DMS 273 treated with DMSO at 0.1 percent for 48 hours (cell line): Measurements from ENCODE around the gene FAM222A.
"Not testable (repeated sequence)": the region's sequence is repeated elsewhere in the genome, so short reads cannot be mapped to it uniquely, and the experiment has no call there.

Source experiments
- DNase-seq: peaks from one replicate; lab custom pipeline; 2025; lab: John Stamatoyannopoulos, UW

FAM222A gene

GRCh38 chr12:109693653-109694600 is 19.7 kb upstream of the FAM222A start:
- no peak for DNase-seq

GRCh38 chr12:109694629-109695028 is 19.0 kb upstream of the FAM222A start:
- DNase-seq = not testable (repeated sequence)

GRCh38 chr12:109695416-109695815 is 18.2 kb upstream of the FAM222A start:
- DNase-seq = no peak

DNA sequence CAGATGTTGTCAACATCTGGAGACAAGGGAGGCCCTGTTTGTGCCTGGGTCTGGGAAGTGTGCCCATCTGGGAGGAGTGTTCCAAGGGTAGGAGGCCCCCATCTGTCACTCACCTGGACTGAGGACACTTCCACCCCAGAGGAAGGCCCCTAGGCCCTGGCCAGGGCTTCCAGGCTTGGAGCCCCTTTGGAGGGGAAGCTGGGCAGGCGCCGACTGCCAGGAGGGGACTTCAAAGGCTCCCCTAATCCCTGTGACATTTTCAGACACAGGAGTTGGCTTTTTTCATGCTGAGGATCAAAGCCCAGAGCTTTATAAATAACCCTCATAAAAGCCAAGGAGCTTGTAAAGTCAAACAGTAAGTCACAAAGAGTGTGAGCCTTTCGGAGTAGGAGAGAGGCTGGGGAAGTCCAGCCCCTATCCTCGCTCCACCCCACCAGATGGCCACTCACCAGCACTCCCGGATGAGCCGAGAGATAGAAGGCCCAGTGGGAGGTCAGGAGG is 17.6 kb upstream of the FAM222A start:
- peak; percentile 45 for DNase-seq

DNA sequence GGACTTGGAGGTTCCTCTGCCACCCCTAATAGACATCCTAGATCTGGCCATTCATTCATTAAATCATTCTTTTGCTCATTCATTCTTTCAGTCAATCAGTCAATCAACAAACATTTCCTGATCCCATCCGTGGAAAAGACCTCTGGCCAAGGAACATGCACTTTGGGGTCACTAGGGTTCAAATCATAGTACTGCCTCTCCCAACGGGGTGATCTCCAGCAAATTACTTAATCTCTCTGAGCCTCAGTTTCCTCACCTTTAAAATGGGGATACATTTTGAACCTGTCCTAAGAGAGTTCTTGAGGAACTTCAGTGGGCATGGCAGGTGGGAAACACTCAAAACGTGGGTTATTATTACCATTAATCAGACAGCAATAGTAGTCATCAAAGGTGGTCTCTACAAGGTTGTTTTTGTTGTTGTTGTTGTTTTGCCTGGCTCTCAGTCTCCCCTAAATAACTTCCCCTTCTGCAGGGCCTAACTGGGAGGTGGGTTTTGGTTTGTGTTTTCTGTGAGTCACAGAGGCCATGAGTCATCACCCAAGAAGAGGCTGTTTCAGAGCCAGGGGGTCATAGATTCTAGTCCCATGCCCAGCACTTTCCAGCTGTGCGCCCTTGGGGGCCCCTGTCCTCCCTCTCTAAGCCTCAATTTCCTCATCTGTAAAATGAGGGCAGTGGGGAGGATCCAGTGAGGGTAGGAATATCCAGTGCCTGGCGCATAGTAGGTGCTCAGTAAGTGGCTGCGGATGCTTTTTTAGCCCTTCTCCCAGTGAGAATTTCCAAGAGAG is 16.9 kb upstream of the FAM222A start:
- no peak for DNase-seq

DNA sequence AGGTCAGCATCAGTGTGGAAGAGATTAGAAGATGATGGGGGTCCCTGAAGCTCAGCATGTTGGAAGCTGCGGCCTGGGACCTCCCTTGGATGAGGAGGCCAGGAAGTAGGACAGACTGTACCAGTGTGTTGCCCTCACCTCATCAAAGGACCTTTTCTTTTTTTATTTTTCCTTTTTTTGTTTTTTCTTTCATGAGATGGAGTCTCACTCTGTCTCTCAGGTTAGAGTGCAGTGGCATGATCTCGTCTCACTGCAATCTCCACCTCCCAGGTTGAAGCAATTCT is 16.4 kb upstream of the FAM222A start:
- DNase-seq = no peak

DNA sequence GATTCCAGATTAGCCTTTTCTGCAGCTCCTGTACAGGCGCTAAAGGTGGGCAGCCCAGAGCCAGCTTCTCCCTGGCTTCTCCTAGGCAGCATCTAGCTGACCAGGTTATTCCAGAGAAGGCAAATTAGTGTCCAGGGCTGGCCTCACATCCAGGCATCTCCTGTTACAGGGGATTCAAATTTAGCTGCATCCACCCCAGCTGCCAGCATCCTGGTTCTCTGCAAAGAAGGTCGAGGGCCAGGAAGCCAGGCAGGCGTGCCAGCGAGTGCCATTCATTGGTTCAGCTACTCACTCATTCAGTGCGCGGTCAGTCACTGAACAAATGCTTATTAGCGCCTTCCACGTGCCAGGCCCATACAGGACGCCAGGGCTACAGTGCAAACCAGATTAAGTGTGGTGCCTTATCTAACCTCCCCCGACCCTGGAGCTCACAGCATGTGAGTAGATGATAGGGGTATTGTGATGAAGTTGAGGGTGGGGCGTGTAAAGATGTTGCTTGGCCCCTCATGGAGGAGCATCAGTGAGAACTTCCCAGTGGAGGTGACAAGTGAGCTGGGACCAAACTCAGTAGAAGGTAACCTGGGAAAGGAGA is 15.7 kb upstream of the FAM222A start:
- no peak for DNase-seq

DNA sequence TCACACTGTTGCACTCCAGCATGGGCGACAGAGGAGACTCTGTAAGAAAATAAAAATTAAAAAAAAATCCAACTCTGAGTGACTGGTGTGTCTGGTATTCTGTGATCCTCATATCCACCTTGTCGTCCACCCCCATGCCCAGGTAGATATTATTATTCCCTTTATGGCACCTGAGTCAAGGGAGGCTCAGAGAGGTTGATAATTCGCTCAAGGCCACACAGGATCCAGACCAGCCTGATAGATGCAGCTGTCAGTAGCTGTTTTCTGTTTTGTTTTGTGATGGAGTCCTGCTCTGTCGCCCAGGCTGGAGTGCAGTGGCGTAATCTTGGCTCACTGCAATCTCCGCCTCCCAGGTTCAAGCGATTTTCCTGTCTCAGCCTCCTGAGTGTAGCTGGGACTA is 14.8 kb upstream of the FAM222A start:
- no peak for DNase-seq

- no peak for DNase-seq
Measured at GRCh38 chr12:109701064-109701463, 12.6 kb upstream of the FAM222A start.

DNA sequence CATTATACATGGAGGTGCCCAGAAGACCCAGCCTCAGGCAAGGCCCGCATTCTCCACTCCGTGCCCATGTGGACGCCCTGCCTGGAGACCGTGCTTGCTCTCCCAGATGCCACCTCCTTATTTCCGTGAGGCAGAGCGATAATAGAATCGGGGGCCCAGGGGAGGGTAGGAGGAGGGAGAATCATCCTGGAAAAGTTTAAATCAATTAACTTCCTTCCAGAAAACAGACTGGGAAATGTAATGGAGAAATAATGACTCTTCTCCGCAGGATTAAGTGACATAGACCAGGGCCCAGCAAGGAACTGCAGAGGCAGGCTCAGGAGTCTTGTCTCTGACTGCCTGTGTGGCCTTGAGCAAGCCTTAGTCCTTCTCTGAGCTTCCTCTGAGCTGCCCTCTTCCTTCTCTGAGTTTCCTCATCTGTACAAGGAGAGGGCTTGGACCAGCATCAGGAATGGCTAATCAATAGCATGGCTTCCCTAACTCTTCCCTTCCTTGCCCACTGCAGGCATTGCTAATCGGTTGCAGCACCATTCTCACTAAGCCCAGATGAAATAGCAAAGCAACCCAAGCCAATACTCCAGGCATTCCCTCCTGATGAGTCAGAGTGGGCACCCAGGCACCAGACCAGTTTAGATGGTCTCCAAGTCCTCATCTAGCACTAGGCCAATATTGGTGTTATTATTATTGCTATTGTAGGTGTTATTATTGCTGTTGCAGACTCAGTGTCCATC is 11.3 kb upstream of the FAM222A start:
- no peak for DNase-seq

DNA sequence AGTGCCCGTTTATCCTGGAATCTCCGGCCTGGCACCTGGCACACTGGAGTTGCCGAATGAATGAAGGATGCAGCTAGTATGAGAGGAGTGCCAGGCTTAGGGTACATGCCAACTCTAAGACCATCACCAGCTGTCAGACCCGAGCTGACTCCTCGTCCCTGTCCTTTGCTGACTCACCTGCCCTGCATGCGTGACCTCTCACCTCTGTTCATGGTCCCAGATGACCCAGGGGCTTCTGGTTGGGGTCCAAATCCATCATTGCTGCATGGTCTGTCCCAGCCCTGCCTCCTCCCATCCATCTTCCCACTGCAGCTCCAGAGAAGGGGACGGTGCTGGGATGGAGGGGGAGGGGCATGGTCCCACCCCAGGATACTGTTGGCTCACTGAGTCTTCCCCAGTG is 9.9 kb upstream of the FAM222A start:
- no peak for DNase-seq

DNA sequence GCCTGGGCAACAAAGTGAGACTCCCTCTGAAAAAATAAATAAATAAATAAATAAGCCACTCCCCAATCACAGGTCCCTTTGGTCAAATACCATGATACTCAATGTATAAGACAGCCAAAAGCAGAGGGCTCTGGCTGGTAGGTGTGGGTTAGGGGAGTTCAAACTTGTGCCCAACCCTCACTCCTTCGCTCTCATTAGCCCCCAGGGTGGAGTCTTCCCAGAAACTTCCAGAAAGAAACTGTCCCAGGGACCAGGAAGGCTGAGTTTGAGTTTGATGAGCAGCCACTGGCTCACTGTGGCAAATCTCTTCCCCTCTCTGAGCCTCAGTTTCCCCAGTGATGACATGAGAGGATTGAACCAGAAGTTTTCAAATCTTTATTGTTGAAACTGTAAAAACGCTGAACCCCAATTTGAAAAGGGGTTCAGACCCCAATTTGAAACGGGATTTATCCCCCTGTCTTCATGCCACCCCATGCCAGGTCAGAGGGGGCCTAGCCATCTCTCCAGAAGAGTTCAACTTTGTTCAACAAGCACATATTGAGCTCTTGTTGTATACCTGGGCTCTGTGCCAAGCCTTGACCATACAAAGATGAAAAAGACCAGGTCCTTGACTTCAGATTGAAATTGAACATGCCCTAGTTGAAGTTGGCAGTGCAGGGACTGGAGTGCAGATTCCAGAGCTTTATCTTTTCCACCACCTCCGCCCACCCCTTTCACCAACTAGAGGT is 9.1 kb upstream of the FAM222A start:
- no peak for DNase-seq

DNA sequence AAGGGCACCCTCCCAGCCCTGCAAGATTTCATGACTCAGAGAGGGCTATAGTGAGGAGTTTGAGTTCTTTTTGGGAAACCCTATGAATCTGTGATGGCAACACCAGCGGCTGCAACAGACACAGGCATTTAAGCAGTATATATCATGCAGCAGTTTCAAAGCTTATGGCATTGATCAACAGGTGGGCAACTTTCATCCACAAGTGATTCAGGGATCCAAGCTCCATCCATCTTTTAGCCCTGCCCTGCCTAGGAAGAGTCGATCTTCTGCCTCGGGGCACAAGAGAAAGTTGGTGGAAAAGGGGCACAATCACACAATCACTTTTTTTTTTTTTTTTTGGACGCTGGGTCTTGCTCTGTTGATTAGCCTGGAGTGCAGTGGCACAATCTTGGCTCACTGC is 8.3 kb upstream of the FAM222A start:
- DNase-seq = no peak

- no peak for DNase-seq
Measured at GRCh38 chr12:109706398-109706746, 7.3 kb upstream of the FAM222A start.

- no peak for DNase-seq
Measured at GRCh38 chr12:109706747-109707469, 6.7 kb upstream of the FAM222A start.

DNA sequence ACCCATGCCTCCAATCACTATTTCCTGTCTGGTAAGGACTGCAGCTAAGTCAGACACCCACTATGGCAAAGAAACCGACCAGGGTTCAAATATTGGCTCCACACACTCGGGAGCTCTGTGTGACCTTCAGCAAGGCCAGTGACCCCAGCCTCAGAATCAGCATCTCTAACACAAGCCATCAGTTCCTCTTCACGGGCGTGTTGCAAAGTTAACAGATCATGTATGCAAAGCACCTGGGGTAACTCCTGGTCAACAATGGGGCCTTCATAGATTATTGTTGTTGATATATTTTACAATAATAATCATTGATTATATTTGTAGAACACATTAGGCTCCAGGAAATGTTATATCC is 6.2 kb upstream of the FAM222A start:
- DNase-seq = no peak

GRCh38 chr12:109708939-109709338 is 4.7 kb upstream of the FAM222A start:
- DNase-seq = no peak

- DNase-seq = no peak
Measured at GRCh38 chr12:109709401-109709991, 4.1 kb upstream of the FAM222A start.

- DNase-seq = no peak
Measured at GRCh38 chr12:109710205-109710746, 3.3 kb upstream of the FAM222A start.
